Panc1 (cell line): ENCODE data around the gene LY9.

Experiments used
- POLR2AphosphoS5 ChIP-seq: IDR thresholded peaks from 2 replicates; pipeline ENCODE4 v1.6.1; 2012; ENCODE audit warnings: mild to moderate bottlenecking, low read depth, low read length, moderate library complexity
- TF ChIP-seq, protein P1 (sequence below): fragments of 450-650 bp; IDR thresholded peaks from 2 replicates; pipeline ENCODE4 v1.5.1; 2017; ENCODE audit warnings: mild to moderate bottlenecking
- TF ChIP-seq, protein P2 (sequence below), 2 experiments: IDR thresholded peaks; 2 replicates each; pipeline ENCODE4 v1.6.1; 2011 to 2012; ENCODE audit warnings: low read depth in 2 of 2, control low read depth in 1 of 2, low read length in 1 of 2, mild to moderate bottlenecking in 1 of 2, moderate library complexity in 1 of 2; ENCODE audit not compliant: insufficient read depth in 1 of 2

DNA sequence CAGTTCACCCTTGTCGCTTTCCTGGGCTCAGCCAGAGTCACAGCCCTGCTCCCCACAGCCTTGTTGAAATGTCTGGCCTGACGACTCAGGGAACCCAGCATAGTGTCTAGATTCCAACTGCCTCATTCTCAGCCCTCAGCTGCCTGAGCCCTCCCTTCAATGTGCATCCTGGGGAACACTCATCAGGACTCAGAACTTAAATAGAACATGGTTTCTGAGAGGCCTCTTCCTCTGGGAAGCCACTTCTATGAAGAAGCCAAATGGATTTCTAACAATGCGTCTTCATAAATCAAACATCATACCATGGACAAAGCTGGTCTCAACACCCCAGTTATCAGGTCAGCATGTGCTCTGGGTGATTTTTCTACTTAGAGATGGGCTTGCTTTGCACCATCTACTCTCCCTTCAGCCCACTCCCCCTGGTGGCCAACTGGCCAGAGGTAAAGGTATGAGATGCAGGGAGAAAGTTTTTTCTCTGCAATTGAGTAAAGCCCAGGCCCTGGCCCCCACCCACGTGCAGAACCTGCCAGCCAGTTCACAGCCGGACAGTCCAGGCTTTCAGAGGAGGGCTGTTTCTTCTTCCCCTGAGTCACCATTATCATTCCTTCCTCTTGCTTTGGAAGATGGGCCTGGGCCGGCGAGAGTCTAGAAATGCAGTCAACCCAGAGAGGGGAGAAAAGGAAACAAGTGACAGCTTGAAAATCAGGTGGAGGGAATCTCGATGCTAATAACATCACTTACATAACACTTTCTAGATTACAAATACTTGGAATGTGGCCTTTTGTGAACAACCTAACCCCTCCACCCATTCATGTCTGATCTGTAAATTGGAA lies 34.6 kb downstream of the LY9 start:
- TF ChIP-seq, protein P1, sequence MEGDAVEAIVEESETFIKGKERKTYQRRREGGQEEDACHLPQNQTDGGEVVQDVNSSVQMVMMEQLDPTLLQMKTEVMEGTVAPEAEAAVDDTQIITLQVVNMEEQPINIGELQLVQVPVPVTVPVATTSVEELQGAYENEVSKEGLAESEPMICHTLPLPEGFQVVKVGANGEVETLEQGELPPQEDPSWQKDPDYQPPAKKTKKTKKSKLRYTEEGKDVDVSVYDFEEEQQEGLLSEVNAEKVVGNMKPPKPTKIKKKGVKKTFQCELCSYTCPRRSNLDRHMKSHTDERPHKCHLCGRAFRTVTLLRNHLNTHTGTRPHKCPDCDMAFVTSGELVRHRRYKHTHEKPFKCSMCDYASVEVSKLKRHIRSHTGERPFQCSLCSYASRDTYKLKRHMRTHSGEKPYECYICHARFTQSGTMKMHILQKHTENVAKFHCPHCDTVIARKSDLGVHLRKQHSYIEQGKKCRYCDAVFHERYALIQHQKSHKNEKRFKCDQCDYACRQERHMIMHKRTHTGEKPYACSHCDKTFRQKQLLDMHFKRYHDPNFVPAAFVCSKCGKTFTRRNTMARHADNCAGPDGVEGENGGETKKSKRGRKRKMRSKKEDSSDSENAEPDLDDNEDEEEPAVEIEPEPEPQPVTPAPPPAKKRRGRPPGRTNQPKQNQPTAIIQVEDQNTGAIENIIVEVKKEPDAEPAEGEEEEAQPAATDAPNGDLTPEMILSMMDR = peak; percentile 79
- no peak for TF ChIP-seq POLR2AphosphoS5
- TF ChIP-seq, protein P2, sequence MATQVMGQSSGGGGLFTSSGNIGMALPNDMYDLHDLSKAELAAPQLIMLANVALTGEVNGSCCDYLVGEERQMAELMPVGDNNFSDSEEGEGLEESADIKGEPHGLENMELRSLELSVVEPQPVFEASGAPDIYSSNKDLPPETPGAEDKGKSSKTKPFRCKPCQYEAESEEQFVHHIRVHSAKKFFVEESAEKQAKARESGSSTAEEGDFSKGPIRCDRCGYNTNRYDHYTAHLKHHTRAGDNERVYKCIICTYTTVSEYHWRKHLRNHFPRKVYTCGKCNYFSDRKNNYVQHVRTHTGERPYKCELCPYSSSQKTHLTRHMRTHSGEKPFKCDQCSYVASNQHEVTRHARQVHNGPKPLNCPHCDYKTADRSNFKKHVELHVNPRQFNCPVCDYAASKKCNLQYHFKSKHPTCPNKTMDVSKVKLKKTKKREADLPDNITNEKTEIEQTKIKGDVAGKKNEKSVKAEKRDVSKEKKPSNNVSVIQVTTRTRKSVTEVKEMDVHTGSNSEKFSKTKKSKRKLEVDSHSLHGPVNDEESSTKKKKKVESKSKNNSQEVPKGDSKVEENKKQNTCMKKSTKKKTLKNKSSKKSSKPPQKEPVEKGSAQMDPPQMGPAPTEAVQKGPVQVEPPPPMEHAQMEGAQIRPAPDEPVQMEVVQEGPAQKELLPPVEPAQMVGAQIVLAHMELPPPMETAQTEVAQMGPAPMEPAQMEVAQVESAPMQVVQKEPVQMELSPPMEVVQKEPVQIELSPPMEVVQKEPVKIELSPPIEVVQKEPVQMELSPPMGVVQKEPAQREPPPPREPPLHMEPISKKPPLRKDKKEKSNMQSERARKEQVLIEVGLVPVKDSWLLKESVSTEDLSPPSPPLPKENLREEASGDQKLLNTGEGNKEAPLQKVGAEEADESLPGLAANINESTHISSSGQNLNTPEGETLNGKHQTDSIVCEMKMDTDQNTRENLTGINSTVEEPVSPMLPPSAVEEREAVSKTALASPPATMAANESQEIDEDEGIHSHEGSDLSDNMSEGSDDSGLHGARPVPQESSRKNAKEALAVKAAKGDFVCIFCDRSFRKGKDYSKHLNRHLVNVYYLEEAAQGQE (IDR thresholded peaks at IDR 0.05; ENCODE audit: insufficient read depth in 1 of 2, low read depth in 2 of 2, low read length in 1 of 2) = no peak
